ENCODE measurements around the gene NUDCD3. TPM values are rescaled to one million over a fixed set of nuclear protein-coding genes. Genes with fewer than 3 reads are reported as not detected.

The NUDCD3 gene
- total RNA-seq, 1 donor from 2014 or later, result 97.5 TPM

GRCh38 chr7:44471850-44472249 lies 18.6 kb downstream of the NUDCD3 start:
- Mint-ChIP-seq H3K9me3 (ENCODE audit: unreplicated experiment) (no peaks in the 10 kb centered on the region), H3K36me3 (ENCODE audit: low read depth, unreplicated experiment) (peaks cover 4% of the 10 kb centered on the region), H3K27ac (ENCODE audit: unreplicated experiment) (no peak overlapping the region), H3K27me3 (ENCODE audit: unreplicated experiment) (peaks cover 1% of the 10 kb centered on the region), H3K4me3 (ENCODE audit: unreplicated experiment) (no peak overlapping the region), H3K4me1 (ENCODE audit: unreplicated experiment) (peaks cover 4% of the 10 kb centered on the region)
- TF ChIP-seq, protein P1, sequence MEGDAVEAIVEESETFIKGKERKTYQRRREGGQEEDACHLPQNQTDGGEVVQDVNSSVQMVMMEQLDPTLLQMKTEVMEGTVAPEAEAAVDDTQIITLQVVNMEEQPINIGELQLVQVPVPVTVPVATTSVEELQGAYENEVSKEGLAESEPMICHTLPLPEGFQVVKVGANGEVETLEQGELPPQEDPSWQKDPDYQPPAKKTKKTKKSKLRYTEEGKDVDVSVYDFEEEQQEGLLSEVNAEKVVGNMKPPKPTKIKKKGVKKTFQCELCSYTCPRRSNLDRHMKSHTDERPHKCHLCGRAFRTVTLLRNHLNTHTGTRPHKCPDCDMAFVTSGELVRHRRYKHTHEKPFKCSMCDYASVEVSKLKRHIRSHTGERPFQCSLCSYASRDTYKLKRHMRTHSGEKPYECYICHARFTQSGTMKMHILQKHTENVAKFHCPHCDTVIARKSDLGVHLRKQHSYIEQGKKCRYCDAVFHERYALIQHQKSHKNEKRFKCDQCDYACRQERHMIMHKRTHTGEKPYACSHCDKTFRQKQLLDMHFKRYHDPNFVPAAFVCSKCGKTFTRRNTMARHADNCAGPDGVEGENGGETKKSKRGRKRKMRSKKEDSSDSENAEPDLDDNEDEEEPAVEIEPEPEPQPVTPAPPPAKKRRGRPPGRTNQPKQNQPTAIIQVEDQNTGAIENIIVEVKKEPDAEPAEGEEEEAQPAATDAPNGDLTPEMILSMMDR (IDR thresholded peaks at IDR 0.05; ENCODE audit: unreplicated experiment), result no peak
- DNase-seq (ENCODE audit: low spot score), result no peak

DNA sequence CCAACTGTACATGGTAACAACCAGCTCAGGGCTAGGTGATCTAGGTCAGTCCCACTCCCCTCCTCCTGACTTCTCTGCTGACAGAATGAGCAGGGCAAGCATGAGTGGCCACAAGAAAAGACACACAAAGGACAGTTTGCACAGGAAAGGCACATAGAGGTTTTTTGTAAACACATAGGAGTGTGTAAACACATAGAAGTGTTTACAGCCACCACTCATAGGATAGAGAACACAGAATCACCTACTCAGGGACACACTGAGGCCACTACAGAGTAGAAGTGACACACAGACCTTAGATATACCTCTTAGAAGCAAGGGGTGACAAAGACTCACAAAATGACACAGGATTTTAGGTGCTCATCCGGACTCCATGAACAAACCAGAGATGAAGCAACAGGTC lies 19.0 kb downstream of the NUDCD3 start:
- no peak overlapping the region for H3K27ac Mint-ChIP-seq (ENCODE audit: unreplicated experiment)
- peaks cover 5% of the 10 kb centered on the region for H3K36me3 Mint-ChIP-seq (ENCODE audit: low read depth, unreplicated experiment)
- no peak overlapping the region for H3K4me3 Mint-ChIP-seq (ENCODE audit: unreplicated experiment)
- DNase-seq (ENCODE audit: low spot score), result no peak
- no peaks in the 10 kb centered on the region for H3K9me3 Mint-ChIP-seq (ENCODE audit: unreplicated experiment)
- H3K27me3 Mint-ChIP-seq (ENCODE audit: unreplicated experiment), result peaks cover 1% of the 10 kb centered on the region
- H3K4me1 Mint-ChIP-seq (ENCODE audit: unreplicated experiment), result peaks cover 4% of the 10 kb centered on the region
- TF ChIP-seq, protein P1 (IDR thresholded peaks at IDR 0.05; ENCODE audit: unreplicated experiment), result no peak

DNA sequence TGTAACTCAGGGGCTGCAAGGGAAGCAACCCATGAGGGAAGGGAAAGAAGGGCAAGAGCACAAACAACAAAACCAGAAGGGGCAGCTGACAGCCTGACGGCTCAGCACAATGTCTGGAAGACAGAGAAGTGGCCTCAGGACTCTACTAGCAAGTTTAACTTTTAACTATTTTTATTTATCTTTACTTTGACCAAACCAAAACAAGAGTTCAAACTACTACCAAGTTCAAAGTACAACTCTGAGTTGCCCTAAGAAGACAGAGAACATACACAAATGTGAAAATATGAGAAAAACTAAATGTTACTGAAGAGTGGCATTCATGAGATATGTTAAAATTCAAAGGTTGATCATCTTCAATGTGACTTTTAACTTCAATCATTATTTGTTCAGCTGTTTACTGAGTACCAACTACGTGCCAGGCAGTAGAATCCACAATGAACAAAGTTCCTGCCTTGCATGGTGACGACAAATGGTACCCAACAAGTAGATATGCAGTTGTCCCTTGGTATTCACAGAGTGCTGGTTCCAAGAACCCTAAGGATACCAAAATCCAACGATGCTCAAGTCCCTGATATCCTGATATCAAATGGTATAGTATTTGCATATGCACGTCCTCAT lies 19.7 kb downstream of the NUDCD3 start:
- Mint-ChIP-seq H3K27ac (ENCODE audit: unreplicated experiment) (no peak overlapping the region), H3K9me3 (ENCODE audit: unreplicated experiment) (no peaks in the 10 kb centered on the region), H3K27me3 (ENCODE audit: unreplicated experiment) (peaks cover 1% of the 10 kb centered on the region), H3K4me3 (ENCODE audit: unreplicated experiment) (no peak overlapping the region), H3K36me3 (ENCODE audit: low read depth, unreplicated experiment) (peaks cover 5% of the 10 kb centered on the region), H3K4me1 (ENCODE audit: unreplicated experiment) (peaks cover 4% of the 10 kb centered on the region)
- no peak for DNase-seq (ENCODE audit: low spot score)
- TF ChIP-seq, protein P1 (IDR thresholded peaks at IDR 0.05; ENCODE audit: unreplicated experiment), result no peak

DNA sequence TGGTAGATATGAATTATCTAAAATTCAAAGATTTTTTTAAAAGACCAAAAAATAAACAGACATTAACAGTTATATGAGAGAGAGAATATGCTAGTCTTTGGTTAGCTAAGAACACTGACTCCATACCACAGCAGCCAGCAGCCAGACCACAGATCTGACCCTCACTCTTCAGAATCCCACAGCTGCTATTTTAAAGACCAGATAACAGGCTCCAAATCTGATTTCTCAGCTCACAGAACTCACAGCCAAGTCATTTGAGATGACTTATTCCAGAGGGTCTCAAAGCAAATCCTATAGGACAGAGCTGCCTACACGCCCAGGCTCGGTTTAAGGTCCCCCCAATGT lies 20.4 kb downstream of the NUDCD3 start:
- Mint-ChIP-seq H3K27me3 (ENCODE audit: unreplicated experiment) (peaks cover 1% of the 10 kb centered on the region), H3K9me3 (ENCODE audit: unreplicated experiment) (no peaks in the 10 kb centered on the region), H3K4me3 (ENCODE audit: unreplicated experiment) (no peak overlapping the region), H3K27ac (ENCODE audit: unreplicated experiment) (no peak overlapping the region), H3K36me3 (ENCODE audit: low read depth, unreplicated experiment) (peaks cover 5% of the 10 kb centered on the region), H3K4me1 (ENCODE audit: unreplicated experiment) (peaks cover 4% of the 10 kb centered on the region)
- TF ChIP-seq, protein P1 (IDR thresholded peaks at IDR 0.05; ENCODE audit: unreplicated experiment), result no peak
- DNase-seq (ENCODE audit: low spot score), result no peak

DNA sequence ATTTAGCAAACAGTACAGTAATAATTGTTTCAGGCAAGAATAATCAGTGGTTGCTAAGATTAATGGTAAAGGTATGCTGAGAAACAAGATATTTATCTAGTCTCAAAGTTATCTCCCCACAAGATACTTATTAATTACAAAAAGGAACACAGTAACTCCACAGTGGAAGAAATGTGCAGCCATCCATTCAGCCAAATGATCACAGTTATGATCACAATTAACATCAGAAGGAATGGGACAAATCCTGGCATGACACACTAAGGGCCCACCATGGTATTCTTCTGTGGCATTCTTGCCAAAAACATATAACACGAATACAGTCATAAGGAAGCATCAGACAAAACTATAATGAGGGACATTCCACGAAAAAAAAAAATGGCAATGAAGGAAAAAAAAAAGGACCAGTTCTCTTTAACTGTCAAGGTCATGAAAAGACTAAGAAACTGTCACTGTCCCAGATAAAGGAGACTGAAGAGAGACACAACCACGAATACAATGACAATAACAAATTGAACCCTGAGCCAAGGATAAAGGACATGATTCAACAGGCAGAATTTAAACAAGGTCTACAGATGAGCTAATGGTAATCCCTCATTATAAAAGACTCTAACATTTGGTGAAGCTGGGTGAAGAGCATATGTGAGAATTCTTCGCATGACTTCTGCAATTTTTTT lies 20.9 kb downstream of the NUDCD3 start:
- Mint-ChIP-seq H3K36me3 (ENCODE audit: low read depth, unreplicated experiment) (peaks cover 8% of the 10 kb centered on the region), H3K4me3 (ENCODE audit: unreplicated experiment) (no peak overlapping the region), H3K27me3 (ENCODE audit: unreplicated experiment) (peaks cover 1% of the 10 kb centered on the region), H3K27ac (ENCODE audit: unreplicated experiment) (no peak overlapping the region), H3K9me3 (ENCODE audit: unreplicated experiment) (no peaks in the 10 kb centered on the region), H3K4me1 (ENCODE audit: unreplicated experiment) (peaks cover 4% of the 10 kb centered on the region)
- DNase-seq (ENCODE audit: low spot score), result no peak
- TF ChIP-seq, protein P1 (IDR thresholded peaks at IDR 0.05; ENCODE audit: unreplicated experiment), result no peak
